Glutamatergic neuron (in vitro differentiated cells): ENCODE measurements around the gene ICE2. TPM values are rescaled to one million over a fixed set of nuclear protein-coding genes. Genes with fewer than 3 reads are reported as not detected.

ENCODE experiments used
- DNase-seq: peaks from one replicate; pipeline ENCODE4 v3.0.0; 2022
- H3K27ac Mint-ChIP-seq: one replicate; pipeline ENCODE4 v1.8.0; 2020; ENCODE audit warnings: mild to moderate bottlenecking, mixed read lengths, inconsistent platforms; ENCODE audit not compliant: unreplicated experiment
- H3K27me3 Mint-ChIP-seq: one replicate; pipeline ENCODE4 v1.8.0; 2020; ENCODE audit warnings: mild to moderate bottlenecking, moderate library complexity, mixed read lengths, inconsistent platforms; ENCODE audit not compliant: unreplicated experiment
- H3K36me3 Mint-ChIP-seq: one replicate; pipeline ENCODE4 v1.8.0; 2020; ENCODE audit warnings: mild to moderate bottlenecking, mixed read lengths, inconsistent platforms; ENCODE audit not compliant: unreplicated experiment
- H3K4me1 Mint-ChIP-seq: one replicate; pipeline ENCODE4 v1.8.0; 2020; ENCODE audit warnings: mild to moderate bottlenecking, low read depth, mixed read lengths, inconsistent platforms; ENCODE audit not compliant: unreplicated experiment
- H3K4me3 Mint-ChIP-seq: one replicate; pipeline ENCODE4 v1.8.0; 2020; ENCODE audit warnings: mild to moderate bottlenecking, mixed read lengths, inconsistent platforms; ENCODE audit not compliant: unreplicated experiment
- H3K9me3 Mint-ChIP-seq: one replicate; pipeline ENCODE4 v1.8.0; 2020; ENCODE audit warnings: mild to moderate bottlenecking, moderate library complexity, mixed read lengths, inconsistent platforms; ENCODE audit not compliant: unreplicated experiment
- total RNA-seq: library from RNA; stranded (reverse); fragmentation: NEBNext Ultra II Directional; extraction: Animal tissue kit (Norgen Biotek cat#: 25700); gene quantifications from one replicate; pipeline ENCODE4 v1.2.1, GENCODE V29; 2021; ENCODE audit not compliant: unreplicated experiment
- TF ChIP-seq, protein P1 (sequence below): fragments of 200-600 bp; sonication (generic); IDR thresholded peaks from one replicate; pipeline ENCODE4 v1.5.0; 2021; ENCODE audit not compliant: partially characterized antibody, unreplicated experiment

ICE2 gene
- total RNA-seq, 1 donor from 2014 or later: 53.9 TPM

DNA sequence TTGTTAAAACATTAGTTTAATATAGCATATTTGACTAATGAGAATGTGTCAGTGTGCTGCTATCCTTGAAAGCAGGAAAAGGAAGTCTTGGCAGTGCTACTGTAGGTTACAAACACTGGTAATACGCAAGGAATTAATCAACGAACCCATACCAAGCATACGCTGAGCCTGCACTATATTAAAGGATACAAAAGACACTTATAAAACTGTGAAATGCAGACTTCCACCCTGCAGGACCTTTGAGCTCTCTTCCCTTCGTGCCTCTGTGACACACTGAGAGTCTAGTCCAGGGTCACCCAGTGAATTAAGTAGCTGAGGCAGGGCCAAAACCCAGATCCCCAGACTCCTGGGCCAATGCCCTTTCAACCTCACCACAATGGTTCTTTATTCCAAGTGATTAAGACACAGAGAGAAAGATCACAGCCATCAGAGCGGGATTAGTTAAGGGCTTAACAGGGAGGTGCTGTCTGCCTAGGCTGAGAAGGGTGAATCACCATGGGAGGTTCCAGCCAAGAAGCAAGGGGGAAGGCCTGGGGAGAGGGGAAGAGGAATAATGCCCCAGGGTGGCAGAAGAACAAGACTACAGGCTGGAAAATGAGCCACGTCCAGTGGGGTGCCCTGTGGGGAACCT is 88.0 kb downstream of the ICE2 start:
- Mint-ChIP-seq H3K4me3 (peak overlapping the region; percentile 89), H3K9me3 (peaks cover 8% of the 10 kb centered on the region), H3K27ac (peak overlapping the region; percentile 56), H3K27me3 (peaks cover 15% of the 10 kb centered on the region), H3K4me1 (peaks cover 69% of the 10 kb centered on the region), H3K36me3 (peaks cover 19% of the 10 kb centered on the region)
- TF ChIP-seq, protein P1, sequence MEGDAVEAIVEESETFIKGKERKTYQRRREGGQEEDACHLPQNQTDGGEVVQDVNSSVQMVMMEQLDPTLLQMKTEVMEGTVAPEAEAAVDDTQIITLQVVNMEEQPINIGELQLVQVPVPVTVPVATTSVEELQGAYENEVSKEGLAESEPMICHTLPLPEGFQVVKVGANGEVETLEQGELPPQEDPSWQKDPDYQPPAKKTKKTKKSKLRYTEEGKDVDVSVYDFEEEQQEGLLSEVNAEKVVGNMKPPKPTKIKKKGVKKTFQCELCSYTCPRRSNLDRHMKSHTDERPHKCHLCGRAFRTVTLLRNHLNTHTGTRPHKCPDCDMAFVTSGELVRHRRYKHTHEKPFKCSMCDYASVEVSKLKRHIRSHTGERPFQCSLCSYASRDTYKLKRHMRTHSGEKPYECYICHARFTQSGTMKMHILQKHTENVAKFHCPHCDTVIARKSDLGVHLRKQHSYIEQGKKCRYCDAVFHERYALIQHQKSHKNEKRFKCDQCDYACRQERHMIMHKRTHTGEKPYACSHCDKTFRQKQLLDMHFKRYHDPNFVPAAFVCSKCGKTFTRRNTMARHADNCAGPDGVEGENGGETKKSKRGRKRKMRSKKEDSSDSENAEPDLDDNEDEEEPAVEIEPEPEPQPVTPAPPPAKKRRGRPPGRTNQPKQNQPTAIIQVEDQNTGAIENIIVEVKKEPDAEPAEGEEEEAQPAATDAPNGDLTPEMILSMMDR: no peak
- no peak for DNase-seq

DNA sequence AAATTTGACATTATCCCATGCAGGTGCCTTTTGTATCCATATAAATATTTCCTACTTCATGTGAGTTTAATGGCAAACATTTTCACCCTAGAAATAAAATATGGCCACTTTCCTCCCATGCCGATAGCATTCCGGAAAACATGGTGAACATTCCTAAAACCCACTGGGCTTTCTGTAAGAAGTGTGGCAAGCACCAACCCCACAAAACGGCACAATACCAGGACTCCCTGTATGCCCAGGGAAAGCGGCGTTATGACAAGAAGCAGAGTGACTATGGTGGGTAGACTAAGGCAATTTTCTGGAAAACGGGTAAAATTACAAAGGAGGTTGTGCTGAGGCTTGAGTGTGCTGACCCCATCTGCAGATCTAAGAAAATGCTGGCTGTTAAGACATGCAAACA is 88.7 kb downstream of the ICE2 start:
- Mint-ChIP-seq H3K4me1 (peaks cover 62% of the 10 kb centered on the region), H3K4me3 (peak overlapping the region; percentile 45), H3K27ac (peak overlapping the region; percentile 30), H3K9me3 (peaks cover 8% of the 10 kb centered on the region), H3K27me3 (peaks cover 15% of the 10 kb centered on the region), H3K36me3 (peaks cover 16% of the 10 kb centered on the region)
- TF ChIP-seq, protein P1: no peak
- DNase-seq: no peak

DNA sequence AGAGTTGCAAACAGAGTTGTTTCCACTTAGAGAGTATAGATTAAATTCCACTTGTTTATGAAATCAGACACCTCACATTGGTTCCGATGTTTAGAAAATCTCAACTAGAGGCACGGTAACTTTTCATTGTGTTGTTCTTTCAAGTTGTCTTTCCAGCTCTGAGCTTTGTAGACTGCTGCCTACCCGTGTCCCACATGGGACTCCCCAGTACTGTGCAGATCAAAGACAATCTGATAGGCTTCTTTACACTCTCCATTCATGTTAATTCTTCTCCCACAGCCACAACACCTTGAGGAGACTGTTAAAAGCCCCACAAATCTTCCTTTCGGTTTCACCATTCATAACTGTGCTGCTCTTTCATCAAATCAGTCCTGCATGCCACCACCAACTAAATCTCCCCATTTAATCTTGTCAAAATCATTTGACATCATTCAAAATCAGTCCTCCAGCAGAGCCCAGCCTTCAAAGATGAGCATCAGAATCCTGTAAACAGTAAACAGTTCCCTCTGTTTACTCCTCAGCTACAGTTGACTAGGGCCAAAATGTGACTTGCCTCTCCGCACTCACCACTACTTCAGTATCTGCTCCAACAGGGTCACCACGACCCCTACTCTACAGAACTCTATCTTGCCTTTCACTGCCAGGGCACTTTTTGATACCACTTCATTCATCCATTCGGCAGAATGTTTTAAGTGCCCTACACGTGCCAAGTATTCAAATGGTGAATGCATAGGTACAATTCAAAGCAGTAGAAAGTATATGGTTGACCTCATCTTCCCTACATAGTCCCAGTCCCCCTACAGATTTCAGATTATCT is 89.5 kb downstream of the ICE2 start:
- DNase-seq: no peak
- Mint-ChIP-seq H3K4me1 (peaks cover 54% of the 10 kb centered on the region), H3K4me3 (peak overlapping the region; percentile 45), H3K27me3 (peaks cover 12% of the 10 kb centered on the region), H3K9me3 (peaks cover 8% of the 10 kb centered on the region), H3K36me3 (peaks cover 12% of the 10 kb centered on the region), H3K27ac (no peak overlapping the region)
- TF ChIP-seq, protein P1: no peak

DNA sequence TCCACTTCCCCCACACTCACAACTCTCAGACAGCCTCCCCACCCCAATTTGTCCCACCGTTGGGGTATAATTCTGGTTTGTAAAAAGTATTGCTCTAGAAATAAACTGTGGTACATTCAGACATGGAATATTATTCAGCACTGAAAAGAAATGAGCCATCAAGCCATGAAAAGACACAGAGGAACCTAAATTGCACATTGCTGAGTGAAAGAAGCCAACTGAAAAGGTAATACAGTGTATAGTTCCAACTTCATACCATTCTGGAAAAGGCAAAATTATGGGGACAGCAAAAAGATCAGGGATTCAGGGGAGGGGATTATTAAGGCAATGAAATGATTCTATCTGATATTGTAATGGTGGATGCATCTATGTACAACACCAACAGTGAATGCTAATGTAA is 91.6 kb downstream of the ICE2 start:
- no peak for DNase-seq
- Mint-ChIP-seq H3K27me3 (peaks cover 5% of the 10 kb centered on the region), H3K4me1 (peaks cover 34% of the 10 kb centered on the region)

More for the DNA sequence above, 91.6 kb downstream of the ICE2 start:
- Mint-ChIP-seq H3K27ac (peak overlapping the region; percentile 3), H3K36me3 (peaks cover 16% of the 10 kb centered on the region), H3K9me3 (peaks cover 4% of the 10 kb centered on the region), H3K4me3 (no peak overlapping the region)
- TF ChIP-seq, protein P1: no peak
